Tibial nerve (tissue), 4 donors: Measurements from ENCODE around the gene LRRC4C. TPM values are rescaled to one million over a fixed set of nuclear protein-coding genes. Genes with fewer than 3 reads are reported as not detected.

Source experiments
- DNase-seq, 2 donors: peaks; one replicate each; pipeline ENCODE4 v3.0.0-alpha.2; 2019; ENCODE audit warnings: low spot score in 2 of 2
- H3K27ac ChIP-seq, 4 donors: fragments of 200-600 bp; sonication (generic) in 3 of 4; one replicate each; pipeline ENCODE4 v1.5.1; 2017 to 2019; ENCODE audit warnings: mild to moderate bottlenecking in 1 of 4
- H3K27me3 ChIP-seq, 2 donors: fragments of 200-600 bp; sonication (generic) in 1 of 2; one replicate each; pipeline versions ENCODE4 v1.5.1 to v1.6.0; 2017 to 2019
- H3K36me3 ChIP-seq, 3 donors: fragments of 200-600 bp; sonication (generic); one replicate each; pipeline ENCODE4 v1.5.1; 2018 to 2019
- H3K4me1 ChIP-seq, 4 donors: fragments of 200-600 bp; sonication (generic) in 3 of 4; one replicate each; pipeline ENCODE4 v1.5.1; 2017 to 2019
- H3K4me3 ChIP-seq, 4 donors: fragments of 200-600 bp; sonication (generic) in 3 of 4; one replicate each; pipeline ENCODE4 v1.5.1; 2017 to 2019; ENCODE audit warnings: mild to moderate bottlenecking in 1 of 4, moderate library complexity in 1 of 4
- H3K9me3 ChIP-seq, 4 donors: fragments of 200-600 bp; sonication (generic) in 3 of 4; one replicate each; pipeline ENCODE4 v1.5.1; 2017 to 2019
- EP300 ChIP-seq, 2 donors: sonication (generic); formaldehyde crosslinking; IDR thresholded peaks; one replicate each; pipeline ENCODE4 v1.6.1; 2017; ENCODE audit warnings: antibody characterized with exemption in 2 of 2, mild to moderate bottlenecking in 1 of 2
- POLR2A ChIP-seq, 2 donors: fragments of 450-650 bp; IDR thresholded peaks; one replicate each; pipeline ENCODE4 v1.6.1; 2017; ENCODE audit warnings: antibody characterized with exemption in 2 of 2, mild to moderate bottlenecking in 2 of 2, moderate library complexity in 2 of 2
- WGBS, 2 donors: methylation state at CpG; one replicate each; pipeline ENCODE4 v1.1.5; 2018; 5-methylcytosine and 5-hydroxymethylcytosine counted together
- total RNA-seq, 4 donors: library from RNA; depleted of rRNA; stranded (reverse); fragments of >200 nt; gene quantifications; one replicate each; pipeline ENCODE4 v1.1.0, GENCODE V29; 2016
- TF ChIP-seq, protein P1 (sequence below), 5 experiments: fragments of 200-600 bp in 3 of 5; fragments of 450-650 bp in 2 of 5; sonication (generic) in 3 of 5; IDR thresholded peaks; one replicate each; pipeline ENCODE4 v1.5.1; 2016 to 2019; ENCODE audit warnings: antibody characterized with exemption in 5 of 5, mild to moderate bottlenecking in 3 of 5, moderate library complexity in 2 of 5

Gene LRRC4C
- total RNA-seq, 4 donors from 2014 or later: 7.1 to 15.7 (median 8.4) TPM

DNA sequence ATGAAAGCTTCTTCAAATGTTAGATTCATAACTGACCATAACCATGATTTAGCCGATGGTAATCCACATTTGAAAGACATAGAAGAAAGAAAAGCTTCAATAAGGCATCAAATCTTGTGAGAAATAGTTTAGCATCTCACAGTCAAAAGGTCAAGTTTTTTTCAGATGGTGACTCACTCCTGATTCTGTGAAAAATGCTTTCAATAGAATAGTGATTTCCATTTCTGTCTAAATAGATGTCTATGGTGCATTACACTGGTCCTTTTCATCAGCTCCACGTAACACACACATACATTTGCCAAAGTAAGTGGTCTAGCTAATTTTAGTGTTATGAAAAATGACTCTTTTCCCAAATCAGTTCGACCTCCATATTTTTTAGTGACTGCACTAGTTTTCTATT, 139.2 kb downstream of the LRRC4C start:
- H3K4me3 ChIP-seq: no peak overlapping the region
- H3K27me3 ChIP-seq: no peaks in the 10 kb centered on the region
- H3K9me3 ChIP-seq: no peaks in the 10 kb centered on the region
- H3K4me1 ChIP-seq: peaks cover 0 to 6% (median 0%) of the 10 kb centered on the region in 4 donors
- H3K36me3 ChIP-seq: no peaks in the 10 kb centered on the region
- WGBS, 2 donors: 30 to 35% methylated on average over 3 of the region's 3 CpGs
- TF ChIP-seq, protein P1, sequence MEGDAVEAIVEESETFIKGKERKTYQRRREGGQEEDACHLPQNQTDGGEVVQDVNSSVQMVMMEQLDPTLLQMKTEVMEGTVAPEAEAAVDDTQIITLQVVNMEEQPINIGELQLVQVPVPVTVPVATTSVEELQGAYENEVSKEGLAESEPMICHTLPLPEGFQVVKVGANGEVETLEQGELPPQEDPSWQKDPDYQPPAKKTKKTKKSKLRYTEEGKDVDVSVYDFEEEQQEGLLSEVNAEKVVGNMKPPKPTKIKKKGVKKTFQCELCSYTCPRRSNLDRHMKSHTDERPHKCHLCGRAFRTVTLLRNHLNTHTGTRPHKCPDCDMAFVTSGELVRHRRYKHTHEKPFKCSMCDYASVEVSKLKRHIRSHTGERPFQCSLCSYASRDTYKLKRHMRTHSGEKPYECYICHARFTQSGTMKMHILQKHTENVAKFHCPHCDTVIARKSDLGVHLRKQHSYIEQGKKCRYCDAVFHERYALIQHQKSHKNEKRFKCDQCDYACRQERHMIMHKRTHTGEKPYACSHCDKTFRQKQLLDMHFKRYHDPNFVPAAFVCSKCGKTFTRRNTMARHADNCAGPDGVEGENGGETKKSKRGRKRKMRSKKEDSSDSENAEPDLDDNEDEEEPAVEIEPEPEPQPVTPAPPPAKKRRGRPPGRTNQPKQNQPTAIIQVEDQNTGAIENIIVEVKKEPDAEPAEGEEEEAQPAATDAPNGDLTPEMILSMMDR (IDR thresholded peaks at IDR 0.05): no peak
- no peak for TF ChIP-seq EP300 (IDR thresholded peaks at IDR 0.05)
- TF ChIP-seq POLR2A (IDR thresholded peaks at IDR 0.05): no peak
- no peak for DNase-seq
- H3K27ac ChIP-seq: no peak overlapping the region

DNA sequence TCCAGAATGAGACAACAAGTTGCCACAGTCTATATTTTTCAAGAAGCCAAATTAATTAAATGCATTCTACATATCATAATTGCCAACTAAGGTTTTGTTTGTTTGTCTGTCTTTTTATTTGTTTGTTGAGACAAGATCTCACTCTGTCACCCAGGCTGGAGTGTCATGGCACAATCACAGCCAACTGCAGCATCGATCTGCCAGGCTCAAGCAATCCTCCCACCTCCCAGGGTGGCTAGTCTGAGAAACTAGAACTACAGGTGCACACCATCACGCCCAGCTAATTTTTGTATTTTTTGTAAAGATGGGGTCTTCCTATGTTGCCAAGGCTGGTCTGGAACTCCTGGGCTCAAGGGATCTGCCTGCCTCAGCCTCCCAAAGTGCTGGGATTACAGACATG, 140.0 kb downstream of the LRRC4C start:
- TF ChIP-seq, protein P1 (IDR thresholded peaks at IDR 0.05): no peak
- TF ChIP-seq POLR2A (IDR thresholded peaks at IDR 0.05): no peak
- no peak for TF ChIP-seq EP300 (IDR thresholded peaks at IDR 0.05)
- H3K9me3 ChIP-seq: no peaks in the 10 kb centered on the region
- no peaks in the 10 kb centered on the region for H3K27me3 ChIP-seq
- H3K36me3 ChIP-seq: no peaks in the 10 kb centered on the region
- DNase-seq: no peak
- no peak overlapping the region for H3K4me3 ChIP-seq
- H3K27ac ChIP-seq: no peak overlapping the region
- 87 to 90% methylated on average over 2 of the region's 2 CpGs for WGBS, 2 donors
- H3K4me1 ChIP-seq: peaks cover 0 to 6% (median 0%) of the 10 kb centered on the region in 4 donors

DNA sequence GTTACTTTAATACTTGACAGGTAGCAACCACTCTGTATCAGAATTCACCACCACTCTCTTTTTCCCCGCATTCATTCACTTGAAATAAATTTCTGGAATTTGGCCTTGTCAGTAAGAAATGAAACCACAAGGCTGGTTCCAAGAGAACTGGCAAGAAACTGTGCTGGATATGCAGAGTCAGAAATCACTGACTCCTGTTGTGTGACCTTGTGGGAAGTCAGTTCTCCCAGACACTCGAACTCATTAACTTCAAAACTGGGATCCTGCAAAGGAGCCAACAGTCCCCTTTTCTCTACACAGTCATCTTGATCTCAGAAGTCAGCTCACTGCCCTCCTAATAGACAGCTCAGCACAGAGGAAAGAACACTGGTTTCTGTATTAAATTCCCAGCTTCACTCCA, 142.7 kb downstream of the LRRC4C start:
- 36 to 39% methylated on average over 2 of the region's 2 CpGs for WGBS, 2 donors
- Histone ChIP-seq H3K27me3 (no peaks in the 10 kb centered on the region), H3K4me3 (no peak overlapping the region), H3K4me1 (peaks cover 0 to 6% (median 0%) of the 10 kb centered on the region in 4 donors), H3K9me3 (no peaks in the 10 kb centered on the region), H3K36me3 (no peaks in the 10 kb centered on the region), H3K27ac (no peak overlapping the region)
- no peak for DNase-seq
- no peak for TF ChIP-seq EP300 (IDR thresholded peaks at IDR 0.05)
- TF ChIP-seq, protein P1 (IDR thresholded peaks at IDR 0.05): no peak
- TF ChIP-seq POLR2A (IDR thresholded peaks at IDR 0.05): no peak

DNA sequence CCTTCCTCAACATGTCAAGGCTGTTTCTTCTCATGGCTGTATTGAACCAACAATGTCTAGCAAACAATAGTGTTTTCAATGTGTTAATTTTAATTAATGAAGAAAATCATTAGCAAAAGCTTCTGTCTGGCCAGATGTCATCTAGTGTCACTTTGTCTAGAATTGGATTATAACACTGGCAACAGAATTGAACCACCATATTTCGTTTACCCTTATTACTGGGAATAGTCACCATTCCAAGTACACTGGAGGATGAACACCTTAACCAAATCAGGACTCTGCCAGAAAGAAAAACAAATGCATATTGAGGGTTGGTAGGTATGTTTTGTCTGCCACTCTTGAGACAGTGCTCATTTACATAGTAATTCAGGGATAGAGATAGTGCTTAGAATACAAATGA, 146.2 kb downstream of the LRRC4C start:
- no peak overlapping the region for H3K4me3 ChIP-seq
- no peak for DNase-seq
- no peaks in the 10 kb centered on the region for H3K9me3 ChIP-seq
- TF ChIP-seq POLR2A (IDR thresholded peaks at IDR 0.05): no peak
- no peak for TF ChIP-seq EP300 (IDR thresholded peaks at IDR 0.05)
- TF ChIP-seq, protein P1 (IDR thresholded peaks at IDR 0.05): no peak
- WGBS, 2 donors: 77 to 79% methylated on average over 1 of the region's 1 CpG
- no peaks in the 10 kb centered on the region for H3K27me3 ChIP-seq
- no peaks in the 10 kb centered on the region for H3K36me3 ChIP-seq
- H3K4me1 ChIP-seq: no peaks in the 10 kb centered on the region
- no peak overlapping the region for H3K27ac ChIP-seq

DNA sequence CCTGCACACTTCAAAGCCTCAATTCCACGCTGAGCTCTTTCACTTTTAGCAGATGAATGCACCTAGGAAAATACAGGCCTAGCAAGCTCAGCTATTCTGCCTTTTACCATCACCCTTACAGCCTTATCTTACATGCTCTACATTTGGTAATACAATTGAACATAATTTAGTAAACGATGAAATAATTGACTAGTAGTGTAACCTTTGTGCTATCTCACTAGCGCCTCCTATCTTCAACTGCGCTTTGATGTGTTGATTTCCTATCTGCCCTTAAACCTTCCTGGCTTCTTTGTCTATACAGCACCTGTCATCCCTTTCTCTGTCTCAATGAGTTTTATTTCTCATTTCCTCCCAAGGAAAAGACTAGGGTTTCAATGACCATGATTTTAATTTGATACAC, 149.7 kb downstream of the LRRC4C start:
- Histone ChIP-seq H3K4me1 (no peaks in the 10 kb centered on the region), H3K27ac (no peak overlapping the region), H3K4me3 (no peak overlapping the region), H3K9me3 (no peaks in the 10 kb centered on the region), H3K27me3 (no peaks in the 10 kb centered on the region), H3K36me3 (no peaks in the 10 kb centered on the region)
- DNase-seq: no peak
- TF ChIP-seq EP300 (IDR thresholded peaks at IDR 0.05): no peak
- no peak for TF ChIP-seq POLR2A (IDR thresholded peaks at IDR 0.05)
- TF ChIP-seq, protein P1 (IDR thresholded peaks at IDR 0.05): no peak
- 74 to 80% methylated on average over 4 of the region's 4 CpGs for WGBS, 2 donors
